ENCODE measurements around the gene TTC24. TPM values are rescaled to one million over a fixed set of nuclear protein-coding genes. Genes with fewer than 3 reads are reported as not detected.

Gene TTC24
- total RNA-seq, 1 experiment from 2014 or later: not detected

DNA sequence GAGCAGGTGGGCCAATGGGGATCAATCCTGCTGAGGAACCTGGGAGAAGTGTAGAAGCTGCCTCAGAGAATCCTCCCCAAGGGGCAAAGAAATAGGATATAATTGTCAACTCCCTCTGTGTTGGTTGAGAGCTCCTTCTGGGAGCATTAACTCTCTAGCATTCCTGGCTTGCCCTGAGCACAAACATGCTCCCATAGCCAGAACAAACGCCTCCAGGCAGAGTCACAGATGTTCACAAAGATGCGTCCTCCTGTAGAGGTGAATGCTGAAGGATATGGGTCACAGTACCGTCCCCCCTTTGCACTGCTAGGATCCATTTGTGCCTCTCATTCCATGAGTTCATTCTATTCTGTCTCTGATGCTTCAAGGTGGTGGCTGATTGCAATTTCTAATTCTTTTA is 52.8 kb downstream of the TTC24 start:
- DNase-seq: no peak
- intact Hi-C loops (cut with micrococcal nuclease; ENCODE audit: unreplicated experiment): no loop called here
- Mint-ChIP-seq H3K27ac (ENCODE audit: unreplicated experiment) (no peak overlapping the region), H3K4me3 (ENCODE audit: low read depth, unreplicated experiment) (no peak overlapping the region), H3K36me3 (ENCODE audit: insufficient read depth, unreplicated experiment) (peaks cover 4% of the 10 kb centered on the region), H3K9me3 (ENCODE audit: low read depth, unreplicated experiment) (no peaks in the 10 kb centered on the region), H3K4me1 (ENCODE audit: low read depth, unreplicated experiment) (peaks cover 11% of the 10 kb centered on the region), H3K27me3 (ENCODE audit: unreplicated experiment) (peaks cover 24% of the 10 kb centered on the region)
- TF ChIP-seq, protein P1, sequence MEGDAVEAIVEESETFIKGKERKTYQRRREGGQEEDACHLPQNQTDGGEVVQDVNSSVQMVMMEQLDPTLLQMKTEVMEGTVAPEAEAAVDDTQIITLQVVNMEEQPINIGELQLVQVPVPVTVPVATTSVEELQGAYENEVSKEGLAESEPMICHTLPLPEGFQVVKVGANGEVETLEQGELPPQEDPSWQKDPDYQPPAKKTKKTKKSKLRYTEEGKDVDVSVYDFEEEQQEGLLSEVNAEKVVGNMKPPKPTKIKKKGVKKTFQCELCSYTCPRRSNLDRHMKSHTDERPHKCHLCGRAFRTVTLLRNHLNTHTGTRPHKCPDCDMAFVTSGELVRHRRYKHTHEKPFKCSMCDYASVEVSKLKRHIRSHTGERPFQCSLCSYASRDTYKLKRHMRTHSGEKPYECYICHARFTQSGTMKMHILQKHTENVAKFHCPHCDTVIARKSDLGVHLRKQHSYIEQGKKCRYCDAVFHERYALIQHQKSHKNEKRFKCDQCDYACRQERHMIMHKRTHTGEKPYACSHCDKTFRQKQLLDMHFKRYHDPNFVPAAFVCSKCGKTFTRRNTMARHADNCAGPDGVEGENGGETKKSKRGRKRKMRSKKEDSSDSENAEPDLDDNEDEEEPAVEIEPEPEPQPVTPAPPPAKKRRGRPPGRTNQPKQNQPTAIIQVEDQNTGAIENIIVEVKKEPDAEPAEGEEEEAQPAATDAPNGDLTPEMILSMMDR (IDR thresholded peaks at IDR 0.05; ENCODE audit: unreplicated experiment): no peak
- CTCF ChIA-PET: interaction anchor here (0.7 kb wide), 2 partner anchors 61 to 74 kb away, joined by 3 to 4 read pairs; no protein-coding TSS in a partner anchor
- no TSS peak for BruUV-seq (replicated peaks)

Other genes starting within 250 kb of the TTC24 start
- gene CCT3, start 241.4 kb upstream of the TTC24 start, total RNA-seq (2022): 554 and 598 TPM in 2 replicates
- gene TSACC, start 241.2 kb upstream of the TTC24 start, total RNA-seq (2022): 1.4 and 2.0 TPM in 2 replicates
- gene RHBG, start 210.5 kb upstream of the TTC24 start, total RNA-seq (2022): 0.26 and 0.42 TPM in 2 replicates
- gene MEF2D, start 78.9 kb upstream of the TTC24 start, total RNA-seq (2022): 48.4 and 54.1 TPM in 2 replicates
- 66.2 and 93.6 TPM in 2 replicates for gene IQGAP3, start 7.2 kb upstream of the TTC24 start, total RNA-seq (2022)
- 129 and 143 TPM in 2 replicates for gene NAXE, start 12.1 kb downstream of the TTC24 start, total RNA-seq (2022)
- 52.4 and 57.0 TPM in 2 replicates for gene GPATCH4, start 21.8 kb downstream of the TTC24 start, total RNA-seq (2022)
- gene HAPLN2, start 39.7 kb downstream of the TTC24 start, total RNA-seq (2022): 0.27 TPM in 1 of 2 replicates, not detected in the other
- gene BCAN, start 62.4 kb downstream of the TTC24 start, total RNA-seq (2022): not detected in 2 replicates
- gene NES, start 97.7 kb downstream of the TTC24 start, total RNA-seq (2022): 6.1 and 7.4 TPM in 2 replicates
- 17.6 and 27.3 TPM in 2 replicates for gene CRABP2, start 125.9 kb downstream of the TTC24 start, total RNA-seq (2022)
- 52.7 and 63.8 TPM in 2 replicates for gene METTL25B, start 148.7 kb downstream of the TTC24 start, total RNA-seq (2022)
- 60.9 and 61.6 TPM in 2 replicates for gene ISG20L2, start 149.0 kb downstream of the TTC24 start, total RNA-seq (2022)
- 130 and 138 TPM in 2 replicates for gene MRPL24, start 161.4 kb downstream of the TTC24 start, total RNA-seq (2022)
- gene HDGF, start 172.0 kb downstream of the TTC24 start, total RNA-seq (2022): 437 and 470 TPM in 2 replicates
- gene PRCC, start 187.8 kb downstream of the TTC24 start, total RNA-seq (2022): 72.8 and 80.4 TPM in 2 replicates
- gene SH2D2A, start 237.1 kb downstream of the TTC24 start, total RNA-seq (2022): 2.9 and 3.1 TPM in 2 replicates

Measured in Calu3 (cell line).